ENCODE data around the gene SEMA5B. TPM values are rescaled to one million over a fixed set of nuclear protein-coding genes. Genes with fewer than 3 reads are reported as not detected.

SEMA5B gene
- total and polyA plus RNA-seq, 9 of the 15 experiments (the other 6 are each of a cell fraction or from before 2014, with no cell fraction given), result not detected

DNA sequence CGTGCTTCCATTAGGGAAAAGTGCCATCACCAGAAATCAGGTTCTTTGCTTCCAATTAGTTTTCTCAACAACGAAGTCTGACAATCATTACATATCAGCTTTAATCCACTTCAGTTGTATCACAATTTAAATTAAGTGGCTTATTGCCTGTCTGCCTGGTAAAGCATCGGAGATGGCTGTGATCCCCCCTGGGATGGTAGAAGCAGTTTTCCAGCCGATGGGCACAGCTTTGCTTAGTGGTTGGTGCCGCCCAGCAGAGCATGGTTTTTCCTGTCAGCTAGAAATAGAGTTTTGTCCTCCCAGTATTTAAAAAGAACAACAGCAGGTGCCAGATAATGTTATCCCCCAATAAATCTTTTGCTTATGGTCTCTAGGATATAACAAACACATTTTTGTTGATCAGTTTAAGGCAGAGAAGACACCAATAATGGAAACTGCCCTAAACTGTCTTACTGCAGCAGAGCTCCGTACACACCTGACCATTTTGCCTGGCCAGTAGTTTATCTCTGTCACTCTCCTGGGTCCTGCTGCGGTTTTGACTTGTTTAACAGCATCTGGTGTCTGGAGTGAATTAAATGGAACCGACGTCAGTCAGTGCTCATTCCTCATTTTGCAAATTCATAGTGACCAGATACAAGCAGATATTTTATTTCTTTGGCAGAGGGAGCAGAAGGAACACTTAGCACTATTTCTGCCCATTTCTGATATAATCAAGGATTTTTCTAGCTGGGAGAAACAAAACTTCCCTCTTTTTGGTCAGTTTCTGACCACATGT is 153.6 kb downstream of the SEMA5B start:
- no peak overlapping the region for H3K9ac ChIP-seq (ENCODE audit: insufficient read depth in 1 of 2, low read depth in 2 of 2, low read length in 2 of 2)
- no peaks in the 10 kb centered on the region for H3K9me3 ChIP-seq (replicated peaks; ENCODE audit: control insufficient read depth, insufficient read depth, low read depth, low read length)
- FAIRE-seq, result no peak
- ATAC-seq, result 0 out of 3 replicates have a peak, but pooled peaks have one; percentile 39
- in situ Hi-C loops (cut with MboI), result no loop called here
- peak; percentile 57 for TF ChIP-seq MEIS2 (IDR thresholded peaks at IDR 0.05; ENCODE audit: partially characterized antibody)
- TF ChIP-seq, protein P1, sequence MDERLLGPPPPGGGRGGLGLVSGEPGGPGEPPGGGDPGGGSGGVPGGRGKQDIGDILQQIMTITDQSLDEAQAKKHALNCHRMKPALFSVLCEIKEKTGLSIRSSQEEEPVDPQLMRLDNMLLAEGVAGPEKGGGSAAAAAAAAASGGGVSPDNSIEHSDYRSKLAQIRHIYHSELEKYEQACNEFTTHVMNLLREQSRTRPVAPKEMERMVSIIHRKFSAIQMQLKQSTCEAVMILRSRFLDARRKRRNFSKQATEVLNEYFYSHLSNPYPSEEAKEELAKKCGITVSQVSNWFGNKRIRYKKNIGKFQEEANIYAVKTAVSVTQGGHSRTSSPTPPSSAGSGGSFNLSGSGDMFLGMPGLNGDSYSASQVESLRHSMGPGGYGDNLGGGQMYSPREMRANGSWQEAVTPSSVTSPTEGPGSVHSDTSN (CRISPR knock-in tag; IDR thresholded peaks at IDR 0.05; ENCODE audit: low read depth), result no peak
- TF ChIP-seq, protein P1 (tag; conservative IDR thresholded peaks at IDR 0.05; ENCODE audit: low read depth), result peak; percentile 39
- TF ChIP-seq, protein P2, sequence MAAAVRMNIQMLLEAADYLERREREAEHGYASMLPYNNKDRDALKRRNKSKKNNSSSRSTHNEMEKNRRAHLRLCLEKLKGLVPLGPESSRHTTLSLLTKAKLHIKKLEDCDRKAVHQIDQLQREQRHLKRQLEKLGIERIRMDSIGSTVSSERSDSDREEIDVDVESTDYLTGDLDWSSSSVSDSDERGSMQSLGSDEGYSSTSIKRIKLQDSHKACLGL (CRISPR knock-in tag; IDR thresholded peaks at IDR 0.05; ENCODE audit: borderline replicate concordance, poor library complexity, severe bottlenecking), result no peak
- TF ChIP-seq, protein P3, sequence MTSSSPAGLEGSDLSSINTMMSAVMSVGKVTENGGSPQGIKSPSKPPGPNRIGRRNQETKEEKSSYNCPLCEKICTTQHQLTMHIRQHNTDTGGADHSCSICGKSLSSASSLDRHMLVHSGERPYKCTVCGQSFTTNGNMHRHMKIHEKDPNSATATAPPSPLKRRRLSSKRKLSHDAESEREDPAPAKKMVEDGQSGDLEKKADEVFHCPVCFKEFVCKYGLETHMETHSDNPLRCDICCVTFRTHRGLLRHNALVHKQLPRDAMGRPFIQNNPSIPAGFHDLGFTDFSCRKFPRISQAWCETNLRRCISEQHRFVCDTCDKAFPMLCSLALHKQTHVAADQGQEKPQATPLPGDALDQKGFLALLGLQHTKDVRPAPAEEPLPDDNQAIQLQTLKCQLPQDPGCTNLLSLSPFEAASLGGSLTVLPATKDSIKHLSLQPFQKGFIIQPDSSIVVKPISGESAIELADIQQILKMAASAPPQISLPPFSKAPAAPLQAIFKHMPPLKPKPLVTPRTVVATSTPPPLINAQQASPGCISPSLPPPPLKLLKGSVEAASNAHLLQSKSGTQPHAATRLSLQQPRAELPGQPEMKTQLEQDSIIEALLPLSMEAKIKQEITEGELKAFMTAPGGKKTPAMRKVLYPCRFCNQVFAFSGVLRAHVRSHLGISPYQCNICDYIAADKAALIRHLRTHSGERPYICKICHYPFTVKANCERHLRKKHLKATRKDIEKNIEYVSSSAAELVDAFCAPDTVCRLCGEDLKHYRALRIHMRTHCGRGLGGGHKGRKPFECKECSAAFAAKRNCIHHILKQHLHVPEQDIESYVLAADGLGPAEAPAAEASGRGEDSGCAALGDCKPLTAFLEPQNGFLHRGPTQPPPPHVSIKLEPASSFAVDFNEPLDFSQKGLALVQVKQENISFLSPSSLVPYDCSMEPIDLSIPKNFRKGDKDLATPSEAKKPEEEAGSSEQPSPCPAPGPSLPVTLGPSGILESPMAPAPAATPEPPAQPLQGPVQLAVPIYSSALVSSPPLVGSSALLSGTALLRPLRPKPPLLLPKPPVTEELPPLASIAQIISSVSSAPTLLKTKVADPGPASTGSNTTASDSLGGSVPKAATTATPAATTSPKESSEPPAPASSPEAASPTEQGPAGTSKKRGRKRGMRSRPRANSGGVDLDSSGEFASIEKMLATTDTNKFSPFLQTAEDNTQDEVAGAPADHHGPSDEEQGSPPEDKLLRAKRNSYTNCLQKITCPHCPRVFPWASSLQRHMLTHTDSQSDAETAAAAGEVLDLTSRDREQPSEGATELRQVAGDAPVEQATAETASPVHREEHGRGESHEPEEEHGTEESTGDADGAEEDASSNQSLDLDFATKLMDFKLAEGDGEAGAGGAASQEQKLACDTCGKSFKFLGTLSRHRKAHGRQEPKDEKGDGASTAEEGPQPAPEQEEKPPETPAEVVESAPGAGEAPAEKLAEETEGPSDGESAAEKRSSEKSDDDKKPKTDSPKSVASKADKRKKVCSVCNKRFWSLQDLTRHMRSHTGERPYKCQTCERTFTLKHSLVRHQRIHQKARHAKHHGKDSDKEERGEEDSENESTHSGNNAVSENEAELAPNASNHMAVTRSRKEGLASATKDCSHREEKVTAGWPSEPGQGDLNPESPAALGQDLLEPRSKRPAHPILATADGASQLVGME (CRISPR knock-in tag; IDR thresholded peaks at IDR 0.05), result no peak
- TF ChIP-seq, protein P4, sequence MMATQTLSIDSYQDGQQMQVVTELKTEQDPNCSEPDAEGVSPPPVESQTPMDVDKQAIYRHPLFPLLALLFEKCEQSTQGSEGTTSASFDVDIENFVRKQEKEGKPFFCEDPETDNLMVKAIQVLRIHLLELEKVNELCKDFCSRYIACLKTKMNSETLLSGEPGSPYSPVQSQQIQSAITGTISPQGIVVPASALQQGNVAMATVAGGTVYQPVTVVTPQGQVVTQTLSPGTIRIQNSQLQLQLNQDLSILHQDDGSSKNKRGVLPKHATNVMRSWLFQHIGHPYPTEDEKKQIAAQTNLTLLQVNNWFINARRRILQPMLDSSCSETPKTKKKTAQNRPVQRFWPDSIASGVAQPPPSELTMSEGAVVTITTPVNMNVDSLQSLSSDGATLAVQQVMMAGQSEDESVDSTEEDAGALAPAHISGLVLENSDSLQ (IDR thresholded peaks at IDR 0.05), result peak; percentile 65
- no peak overlapping the region for H2AFZ ChIP-seq (ENCODE audit: low read depth, low read length)
- H3K27me3 ChIP-seq (ENCODE audit: control insufficient read depth in 2 of 2, insufficient read depth in 2 of 2, low read length in 2 of 2), result no peaks in the 10 kb centered on the region
- DNase-seq (ENCODE audit: extremely low read depth in 1 of 4, low spot score in 3 of 4), result peak in 1 of 4 experiments; percentile 14
- ChIA-PET POLR2A (interaction anchor here (0.6 kb wide), 1 partner anchor 712 kb away, joined by 4 read pairs; no protein-coding TSS in a partner anchor), CTCF (ENCODE audit: low intra/inter-chr PET ratio) (no interaction called here)
- BruUV-seq (replicated peaks), result no TSS peak
- WGBS (ENCODE audit: insufficient coverage, low coverage, missing lambda C conversion rate), result 19% methylated on average over 9 of the region's 9 CpGs
- H3K4me2 ChIP-seq (ENCODE audit: insufficient read depth, low read length), result no peak overlapping the region
- H3K4me1 ChIP-seq (replicated peaks in 1 of 2; ENCODE audit: control insufficient read depth in 2 of 2, insufficient read depth in 2 of 2, low read length in 2 of 2), result no peaks in the 10 kb centered on the region
- no peak overlapping the region for H3K4me3 ChIP-seq
- intact Hi-C loops (cut with micrococcal nuclease), result no loop called here
- no peaks in the 10 kb centered on the region for H3K79me2 ChIP-seq (ENCODE audit: control insufficient read depth, insufficient read depth, low read length)
- no peaks in the 10 kb centered on the region for H3K9me1 ChIP-seq (ENCODE audit: control insufficient read depth, insufficient read depth, low read length)
- no peak overlapping the region for H3K27ac ChIP-seq (ENCODE audit: extremely low read depth, low read depth, low read length)
- no peaks in the 10 kb centered on the region for H4K20me1 ChIP-seq (replicated peaks; ENCODE audit: control insufficient read depth, insufficient read depth, low read length)
- no peaks in the 10 kb centered on the region for H3K36me3 ChIP-seq (ENCODE audit: control insufficient read depth, insufficient read depth, low read length)

Measured in K562 (cell line).